Gastroesophageal sphincter (tissue), 3 donors: ENCODE measurements around the gene ACOT7.

Experiments
- CTCF ChIP-seq, 4 experiments: fragments of 200-600 bp in 2 of 4; fragments of 450-650 bp in 2 of 4; sonication (generic) in 1 of 4; IDR thresholded peaks; one replicate each; pipeline ENCODE4 v1.5.1; 2017 to 2019; ENCODE audit warnings: antibody characterized with exemption in 4 of 4, mild to moderate bottlenecking in 2 of 4, moderate library complexity in 2 of 4
- EP300 ChIP-seq: sonication (generic); formaldehyde crosslinking; IDR thresholded peaks from one replicate; pipeline ENCODE4 v1.6.1; 2017; ENCODE audit warnings: antibody characterized with exemption, mild to moderate bottlenecking
- POLR2AphosphoS5 ChIP-seq: sonication (generic); formaldehyde crosslinking; IDR thresholded peaks from one replicate; pipeline ENCODE4 v1.6.1; 2017; ENCODE audit warnings: antibody characterized with exemption

GRCh38 chr1:6274102-6274501 lies 119.5 kb downstream of the ACOT7 start:
- TF ChIP-seq CTCF (IDR thresholded peaks at IDR 0.05) (no peak), EP300 (no peak), POLR2AphosphoS5 (no peak)
